ENCODE results near the gene SRP19.
"Not testable (repeated sequence)": the region's sequence is repeated elsewhere in the genome, so short reads cannot be mapped to it uniquely, and the experiment has no call there.

SRP19 gene

GRCh38 chr5:112848116-112848811 lies 12.8 kb upstream of the SRP19 start:
- peak; percentile 56 for TF ChIP-seq CTCF (IDR thresholded peaks at IDR 0.05; ENCODE audit: borderline replicate concordance, control extremely low read depth, extremely low read depth, insufficient read depth, missing control alignments)
- DNase-seq (ENCODE audit: low spot score), result peak; percentile 51
- in situ Hi-C loops (cut with MboI; ENCODE audit: low sequenced_read_pairs, unreplicated experiment), result no loop called here

GRCh38 chr5:112849912-112850311 lies 11.2 kb upstream of the SRP19 start:
- DNase-seq (ENCODE audit: low spot score), result no peak
- in situ Hi-C loops (cut with MboI; ENCODE audit: low sequenced_read_pairs, unreplicated experiment), result no loop called here
- TF ChIP-seq CTCF (IDR thresholded peaks at IDR 0.05; ENCODE audit: borderline replicate concordance, control extremely low read depth, extremely low read depth, insufficient read depth, missing control alignments), result no peak

- no peak for TF ChIP-seq CTCF (IDR thresholded peaks at IDR 0.05; ENCODE audit: borderline replicate concordance, control extremely low read depth, extremely low read depth, insufficient read depth, missing control alignments)
These were observed 6.4 kb upstream of the SRP19 start for GRCh38 chr5:112854651-112855050.

GRCh38 chr5:112857866-112858265 lies 3.2 kb upstream of the SRP19 start:
- in situ Hi-C loops (cut with MboI; ENCODE audit: low sequenced_read_pairs, unreplicated experiment), result no loop called here

More at GRCh38 chr5:112854651-112855050, 6.4 kb upstream of the SRP19 start:
- no peak for DNase-seq (ENCODE audit: low spot score)
- in situ Hi-C loops (cut with MboI; ENCODE audit: low sequenced_read_pairs, unreplicated experiment), result no loop called here

GRCh38 chr5:112860571-112860928 lies 537 bp upstream of the SRP19 start:
- in situ Hi-C loops (cut with MboI; ENCODE audit: low sequenced_read_pairs, unreplicated experiment); DNase-seq (ENCODE audit: low spot score): not testable (repeated sequence)

More at GRCh38 chr5:112857866-112858265, 3.2 kb upstream of the SRP19 start:
- no peak for DNase-seq (ENCODE audit: low spot score)
- TF ChIP-seq CTCF (IDR thresholded peaks at IDR 0.05; ENCODE audit: borderline replicate concordance, control extremely low read depth, extremely low read depth, insufficient read depth, missing control alignments), result no peak

- DNase-seq (ENCODE audit: low spot score), result no peak
- no peak for TF ChIP-seq CTCF (IDR thresholded peaks at IDR 0.05; ENCODE audit: borderline replicate concordance, control extremely low read depth, extremely low read depth, insufficient read depth, missing control alignments)
- in situ Hi-C loops (cut with MboI; ENCODE audit: low sequenced_read_pairs, unreplicated experiment), result no loop called here
These were observed 525 bp downstream of the SRP19 start for GRCh38 chr5:112861638-112861985.

GRCh38 chr5:112862085-112862484 lies 998 bp downstream of the SRP19 start:
- no peak for TF ChIP-seq CTCF (IDR thresholded peaks at IDR 0.05; ENCODE audit: borderline replicate concordance, control extremely low read depth, extremely low read depth, insufficient read depth, missing control alignments)
- in situ Hi-C loops (cut with MboI; ENCODE audit: low sequenced_read_pairs, unreplicated experiment), result no loop called here
- no peak for DNase-seq (ENCODE audit: low spot score)

Data from GM13976 (cell line).